DOHH2 (cell line): Measurements from ENCODE around the gene PTTG1.
A peak's percentile ranks its signal among the peaks of the same experiment; 100 is the strongest.

Experiments
- H3F3A ChIP-seq: fragments of 200-600 bp; sonication (generic), shearing (Covaris generic); 2 replicates; pipeline ENCODE4 v1.6.0; 2016; ENCODE audit warnings: antibody characterized with exemption, mild to moderate bottlenecking; ENCODE audit not compliant: control insufficient read depth, insufficient read depth
- H3K27ac ChIP-seq: fragments of 200-600 bp; sonication (generic); 2 replicates; pipeline ENCODE4 v1.5.1; 2014; ENCODE audit warnings: low read depth, mild to moderate bottlenecking, low read length, moderate library complexity
- H3K27me3 ChIP-seq: fragments of 200-600 bp; sonication (generic); 2 replicates; pipeline ENCODE4 v1.6.1; 2014; ENCODE audit warnings: mild to moderate bottlenecking, low read length, mixed read lengths; ENCODE audit not compliant: control insufficient read depth
- H3K36me3 ChIP-seq: fragments of 200-600 bp; sonication (generic); 2 replicates; pipeline ENCODE4 v1.6.1; 2014; ENCODE audit warnings: mild to moderate bottlenecking, low read length, moderate library complexity, mixed read lengths; ENCODE audit not compliant: control insufficient read depth
- H3K4me1 ChIP-seq: fragments of 200-600 bp; sonication (generic); 2 replicates; pipeline ENCODE4 v1.6.1; 2014; ENCODE audit warnings: mild to moderate bottlenecking, low read length, mixed read lengths; ENCODE audit not compliant: control insufficient read depth
- H3K4me2 ChIP-seq: fragments of 200-600 bp; sonication (generic); 2 replicates; pipeline ENCODE4 v1.6.0; 2014; ENCODE audit warnings: mild to moderate bottlenecking, low read length, moderate library complexity
- H3K4me3 ChIP-seq: fragments of 200-600 bp; sonication (generic); 2 replicates; pipeline ENCODE4 v1.5.1; 2014; ENCODE audit warnings: mild to moderate bottlenecking, low read length, mixed read lengths
- H3K79me2 ChIP-seq: fragments of 200-600 bp; sonication (generic); 2 replicates; pipeline ENCODE4 v1.6.1; 2014; ENCODE audit warnings: mild to moderate bottlenecking, low read length, mixed read lengths; ENCODE audit not compliant: control insufficient read depth
- H3K9me2 ChIP-seq: fragments of 200-600 bp; sonication (generic); replicated peaks from 2 replicates; pipeline ENCODE4 v1.6.1; 2014; ENCODE audit warnings: mild to moderate bottlenecking, low read length, mixed read lengths; ENCODE audit not compliant: control insufficient read depth
- H3K9me3 ChIP-seq: fragments of 200-600 bp; sonication (generic); 2 replicates; pipeline ENCODE4 v1.6.1; 2014; ENCODE audit warnings: antibody characterized with exemption, low read length, mixed read lengths; ENCODE audit not compliant: control insufficient read depth, insufficient read depth
- H4K20me1 ChIP-seq: fragments of 200-600 bp; sonication (generic); 2 replicates; pipeline ENCODE4 v1.6.0; 2014; ENCODE audit warnings: low read depth, mild to moderate bottlenecking, antibody characterized with exemption, low read length, moderate library complexity; ENCODE audit not compliant: control insufficient read depth, insufficient read depth
- EZH2phosphoT487 ChIP-seq: fragments of 200-600 bp; sonication (generic); IDR thresholded peaks from 2 replicates; pipeline ENCODE4 v1.6.1; 2017; ENCODE audit warnings: borderline replicate concordance, mild to moderate bottlenecking, antibody characterized with exemption, low read length, moderate library complexity, mixed read lengths
- TF ChIP-seq, protein P1 (sequence below): fragments of 200-600 bp; sonication (generic); IDR thresholded peaks from one replicate; pipeline ENCODE4 v1.5.1; 2014; ENCODE audit warnings: antibody characterized with exemption, mild to moderate bottlenecking, low read depth, low read length; ENCODE audit not compliant: poor library complexity, severe bottlenecking

PTTG1 gene

GRCh38 chr5:160462167-160462566 lies 40.5 kb downstream of the PTTG1 start:
- Histone ChIP-seq H3K27me3 (no peaks in the 10 kb centered on the region), H3K27ac (no peak overlapping the region), H3K9me3 (no peaks in the 10 kb centered on the region), H3F3A (peaks cover 7% of the 10 kb centered on the region), H4K20me1 (no peaks in the 10 kb centered on the region), H3K36me3 (no peaks in the 10 kb centered on the region), H3K4me3 (no peak overlapping the region), H3K4me1 (peaks cover 53% of the 10 kb centered on the region), H3K4me2 (no peak overlapping the region), H3K79me2 (no peaks in the 10 kb centered on the region), H3K9me2 (no peaks in the 10 kb centered on the region)
- no peak for TF ChIP-seq EZH2phosphoT487
- TF ChIP-seq, protein P1, sequence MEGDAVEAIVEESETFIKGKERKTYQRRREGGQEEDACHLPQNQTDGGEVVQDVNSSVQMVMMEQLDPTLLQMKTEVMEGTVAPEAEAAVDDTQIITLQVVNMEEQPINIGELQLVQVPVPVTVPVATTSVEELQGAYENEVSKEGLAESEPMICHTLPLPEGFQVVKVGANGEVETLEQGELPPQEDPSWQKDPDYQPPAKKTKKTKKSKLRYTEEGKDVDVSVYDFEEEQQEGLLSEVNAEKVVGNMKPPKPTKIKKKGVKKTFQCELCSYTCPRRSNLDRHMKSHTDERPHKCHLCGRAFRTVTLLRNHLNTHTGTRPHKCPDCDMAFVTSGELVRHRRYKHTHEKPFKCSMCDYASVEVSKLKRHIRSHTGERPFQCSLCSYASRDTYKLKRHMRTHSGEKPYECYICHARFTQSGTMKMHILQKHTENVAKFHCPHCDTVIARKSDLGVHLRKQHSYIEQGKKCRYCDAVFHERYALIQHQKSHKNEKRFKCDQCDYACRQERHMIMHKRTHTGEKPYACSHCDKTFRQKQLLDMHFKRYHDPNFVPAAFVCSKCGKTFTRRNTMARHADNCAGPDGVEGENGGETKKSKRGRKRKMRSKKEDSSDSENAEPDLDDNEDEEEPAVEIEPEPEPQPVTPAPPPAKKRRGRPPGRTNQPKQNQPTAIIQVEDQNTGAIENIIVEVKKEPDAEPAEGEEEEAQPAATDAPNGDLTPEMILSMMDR, result no peak

DNA sequence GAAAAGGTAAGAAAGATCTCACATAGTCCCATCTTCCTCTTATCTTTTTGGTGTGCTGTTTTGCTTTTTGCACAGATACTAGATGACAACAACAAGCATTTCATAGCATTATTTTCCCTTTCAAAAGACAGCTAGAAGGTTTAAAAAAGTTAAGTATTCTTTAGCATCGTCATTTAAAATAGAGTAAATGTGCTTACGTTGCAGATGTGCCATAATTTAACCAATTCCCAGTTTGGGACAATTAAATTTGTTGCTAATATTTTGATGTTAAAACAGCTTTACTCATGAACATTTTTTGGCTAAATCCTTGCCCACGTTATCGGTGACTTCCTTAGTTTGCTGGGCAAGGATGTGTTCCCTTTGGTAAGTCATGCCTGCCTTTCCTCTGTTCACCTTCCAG lies 41.6 kb downstream of the PTTG1 start:
- Histone ChIP-seq H3K36me3 (no peaks in the 10 kb centered on the region), H3K4me3 (no peak overlapping the region), H3K9me3 (no peaks in the 10 kb centered on the region), H3K27me3 (no peaks in the 10 kb centered on the region), H3K79me2 (peaks cover 2% of the 10 kb centered on the region), H3K9me2 (no peaks in the 10 kb centered on the region), H3K4me2 (no peak overlapping the region), H4K20me1 (no peaks in the 10 kb centered on the region), H3F3A (peaks cover 12% of the 10 kb centered on the region), H3K4me1 (peaks cover 62% of the 10 kb centered on the region), H3K27ac (no peak overlapping the region)
- TF ChIP-seq, protein P1, result no peak
- no peak for TF ChIP-seq EZH2phosphoT487

GRCh38 chr5:160463740-160464465 lies 42.2 kb downstream of the PTTG1 start:
- Histone ChIP-seq H4K20me1 (no peaks in the 10 kb centered on the region), H3K27me3 (no peaks in the 10 kb centered on the region), H3K9me3 (no peaks in the 10 kb centered on the region), H3K4me1 (peaks cover 58% of the 10 kb centered on the region), H3K4me3 (no peak overlapping the region), H3K36me3 (no peaks in the 10 kb centered on the region), H3K79me2 (peaks cover 8% of the 10 kb centered on the region), H3K27ac (no peak overlapping the region), H3K4me2 (peak overlapping the region; percentile 32), H3K9me2 (no peaks in the 10 kb centered on the region), H3F3A (peaks cover 15% of the 10 kb centered on the region)
- TF ChIP-seq, protein P1, result no peak
- TF ChIP-seq EZH2phosphoT487, result no peak
